Stimulated activated CD8-positive, alpha-beta memory T cell treated with anti-CD3 and anti-CD28 coated beads, Interleukin-12 subunit alpha, Interleukin-12 subunit beta, amount 100 ng/mL, for 4 hours (primary cell): ENCODE results near the gene E2F1.

Experiments
- DNase-seq: peaks from one replicate; pipeline ENCODE4 v3.0.0-alpha.2; 2020; ENCODE audit warnings: low read depth

Gene E2F1

GRCh38 chr20:33671573-33672288 lies 14.5 kb downstream of the E2F1 start:
- no peak for DNase-seq

- no peak for DNase-seq
Observed at GRCh38 chr20:33670715-33671499, 15.3 kb downstream of the E2F1 start.

GRCh38 chr20:33669873-33670640 lies 16.1 kb downstream of the E2F1 start:
- DNase-seq: no peak

- DNase-seq: no peak
Observed at GRCh38 chr20:33669224-33669623, 17.0 kb downstream of the E2F1 start.

GRCh38 chr20:33668466-33669155 lies 17.6 kb downstream of the E2F1 start:
- no peak for DNase-seq

- peak; percentile 59 for DNase-seq
Observed at GRCh38 chr20:33667676-33668465, 18.3 kb downstream of the E2F1 start.

GRCh38 chr20:33667245-33667675 lies 18.9 kb downstream of the E2F1 start:
- DNase-seq: peak; percentile 38

- peak; percentile 69 for DNase-seq
Observed at GRCh38 chr20:33666293-33667244, 19.6 kb downstream of the E2F1 start, which contains the start of gene ACTL10. Gene ACTL10 (plus strand): TSS chr20:33666943. CDS start chr20:33667498, 555 bp downstream.

- DNase-seq: no peak
Observed at GRCh38 chr20:33664762-33665144, 21.4 kb downstream of the E2F1 start.

- DNase-seq: no peak
Observed at GRCh38 chr20:33664085-33664761, 22.0 kb downstream of the E2F1 start.

GRCh38 chr20:33663161-33664084 lies 22.8 kb downstream of the E2F1 start:
- DNase-seq: peak; percentile 72

GRCh38 chr20:33662172-33662571 lies 24.0 kb downstream of the E2F1 start, which contains the start of gene C20orf144:
Gene C20orf144 (plus strand): TSS chr20:33662327. CDS start chr20:33662346, 19 bp downstream.
- no peak for DNase-seq

GRCh38 chr20:33660685-33661058 lies 25.5 kb downstream of the E2F1 start:
- no peak for DNase-seq

GRCh38 chr20:33660035-33660684 lies 26.0 kb downstream of the E2F1 start:
- DNase-seq: no peak

GRCh38 chr20:33659341-33660034 lies 26.7 kb downstream of the E2F1 start:
- DNase-seq: no peak

GRCh38 chr20:33658929-33659328 lies 27.3 kb downstream of the E2F1 start:
- no peak for DNase-seq

- no peak for DNase-seq
Observed at GRCh38 chr20:33658510-33658909, 27.7 kb downstream of the E2F1 start.
